GM12864 (cell line): ENCODE data around the gene GNB1L.

ENCODE experiments used
- DNase-seq: peaks from one replicate; pipeline ENCODE4 v3.0.0-alpha.2; 2011; ENCODE audit warnings: low read depth
- H3K4me3 ChIP-seq: 2 replicates; pipeline ENCODE4 v1.5.1; 2011; ENCODE audit warnings: mild to moderate bottlenecking, low read depth, low read length, control low read depth
- CTCF ChIP-seq: IDR thresholded peaks from 2 replicates; pipeline ENCODE4 v1.5.1; 2011; ENCODE audit warnings: low read depth, mild to moderate bottlenecking, moderate library complexity, low read length, control low read depth, inconsistent platforms; ENCODE audit errors: missing control alignments

The GNB1L gene

GRCh38 chr22:19878461-19879245, 24.0 kb upstream of the GNB1L start:
- DNase-seq = no peak
- no peak for TF ChIP-seq CTCF
- H3K4me3 ChIP-seq = no peak overlapping the region

- TF ChIP-seq CTCF = no peak
- no peak overlapping the region for H3K4me3 ChIP-seq
- DNase-seq = no peak
These were observed 23.1 kb upstream of the GNB1L start for GRCh38 chr22:19877626-19878339.

GRCh38 chr22:19876941-19877625, 22.4 kb upstream of the GNB1L start:
- DNase-seq = no peak
- TF ChIP-seq CTCF = no peak
- H3K4me3 ChIP-seq = no peak overlapping the region

- DNase-seq = no peak
- TF ChIP-seq CTCF = no peak
- H3K4me3 ChIP-seq = no peak overlapping the region
These were observed 21.8 kb upstream of the GNB1L start for GRCh38 chr22:19876314-19876940.

- TF ChIP-seq CTCF = no peak
- no peak overlapping the region for H3K4me3 ChIP-seq
- no peak for DNase-seq
These were observed 21.0 kb upstream of the GNB1L start for GRCh38 chr22:19875531-19876313.

- DNase-seq = no peak
- H3K4me3 ChIP-seq = no peak overlapping the region
- TF ChIP-seq CTCF = no peak
These were observed 20.4 kb upstream of the GNB1L start for GRCh38 chr22:19875061-19875530.
